HepG2 (cell line): ENCODE data around the gene PPP1R27. TPM values are rescaled to one million over a fixed set of nuclear protein-coding genes. Genes with fewer than 3 reads are reported as not detected.

Experiments
- ATAC-seq: fragments of 200-7000 bp; cut with Tn5 transposase; 3 replicates; pipeline ENCODE4 v1.9.1; 2020; ENCODE audit warnings: mild to moderate bottlenecking, moderate library complexity
- BruUV-seq: library from RNA; stranded (reverse); fragments of 400-500 nt; replicated peaks from 2 replicates; lab custom pipeline; 2021; lab: Mats Ljungman, UMichigan
- CTCF ChIA-PET: fragments of 300-600 bp; formaldehyde crosslinking; extraction: SDS; loops from one replicate; lab custom pipeline; 2021; ENCODE audit warnings: low total read pairs, inconsistent platforms, low intra/inter-chr PET ratio; lab: Yijun Ruan, JAX
- POLR2A ChIA-PET: fragments of 350-600 bp; sonication (Branson Sonifier 250); formaldehyde crosslinking; loops from one replicate; lab custom pipeline; 2020; ENCODE audit warnings: antibody characterized with exemption, inconsistent platforms; lab: Yijun Ruan, JAX
- DNase-seq: peaks from one replicate; pipeline ENCODE4 v3.0.0-alpha.2; 2015; ENCODE audit warnings: low spot score
- FAIRE-seq: peaks from 3 replicates; lab custom pipeline; 2011; peaks lifted over from hg19 to GRCh38; lab: Jason Lieb, UNC
- H2AFZ ChIP-seq: one replicate; pipeline ENCODE4 v1.6.1; 2011; ENCODE audit warnings: low read length, inconsistent platforms
- H3K27ac ChIP-seq: fragments of 300-600 bp; 3 replicates; pipeline ENCODE4 v1.8.0; 2011; ENCODE audit warnings: mixed run types, mild to moderate bottlenecking, mixed read lengths, low read length, inconsistent platforms; ENCODE audit not compliant: insufficient read depth; ENCODE audit errors: extremely low read length
- H3K27me3 ChIP-seq, 2 experiments: fragments of 200-600 bp in 1 of 2; 2 replicates in 1 of 2; 3 replicates in 1 of 2; pipeline versions ENCODE4 v1.6.0 to v1.8.0; 2011; ENCODE audit warnings: low read length in 2 of 2, mild to moderate bottlenecking in 2 of 2, moderate library complexity in 2 of 2, inconsistent platforms in 1 of 2; ENCODE audit not compliant: insufficient read depth in 2 of 2, control insufficient read depth in 1 of 2
- H3K36me3 ChIP-seq, 2 experiments: fragments of 200-600 bp in 1 of 2; replicated peaks in 1 of 2; 2 replicates in 1 of 2; 3 replicates in 1 of 2; pipeline versions ENCODE4 v1.5.1 to v1.8.0; 2011; ENCODE audit warnings: low read length in 2 of 2, inconsistent platforms in 1 of 2; ENCODE audit not compliant: insufficient read depth in 2 of 2, control insufficient read depth in 1 of 2
- H3K4me1 ChIP-seq: 2 replicates; pipeline ENCODE4 v1.5.1; 2012; ENCODE audit warnings: low read length, inconsistent platforms; ENCODE audit not compliant: insufficient read depth
- H3K4me2 ChIP-seq: 2 replicates; pipeline ENCODE4 v1.6.0; 2011; ENCODE audit warnings: low read depth, low read length, inconsistent platforms
- H3K4me3 ChIP-seq, 3 experiments: fragments of 200-600 bp in 1 of 3; sonication (generic), shearing (Covaris generic) in 1 of 3; replicated peaks in 1 of 3; 2 replicates each; pipeline ENCODE4 v1.5.1; 2011 to 2016; ENCODE audit warnings: low read length in 3 of 3, inconsistent platforms in 2 of 3, low read depth in 2 of 3, mild to moderate bottlenecking in 2 of 3, control low read depth in 1 of 3, mixed read lengths in 1 of 3; ENCODE audit not compliant: insufficient read depth in 1 of 3
- H3K79me2 ChIP-seq: one replicate; pipeline ENCODE4 v1.6.1; 2011; ENCODE audit warnings: low read length, inconsistent platforms; ENCODE audit not compliant: insufficient read depth
- H3K9ac ChIP-seq: 2 replicates; pipeline ENCODE4 v1.6.0; 2011; ENCODE audit warnings: mild to moderate bottlenecking, low read depth, low read length, inconsistent platforms; ENCODE audit not compliant: insufficient read depth
- H3K9me3 ChIP-seq: 2 replicates; pipeline ENCODE4 v1.5.1; 2012; ENCODE audit warnings: mild to moderate bottlenecking, low read length
- H4K20me1 ChIP-seq: 2 replicates; pipeline ENCODE4 v1.6.0; 2011; ENCODE audit warnings: inconsistent platforms, mild to moderate bottlenecking, low read length, moderate library complexity; ENCODE audit not compliant: insufficient read depth
- EZH2 ChIP-seq: conservative IDR thresholded peaks from 2 replicates; pipeline ENCODE4 v1.6.1; 2012; ENCODE audit warnings: mild to moderate bottlenecking, low read depth, low read length, moderate library complexity
- HNRNPK ChIP-seq: fragments of 200-400 bp; formaldehyde crosslinking; IDR thresholded peaks from 2 replicates; pipeline ENCODE4 v1.6.1; 2018; ENCODE audit warnings: low read length, low read depth, moderate library complexity, mild to moderate bottlenecking; ENCODE audit not compliant: poor library complexity, severe bottlenecking
- KLF6 ChIP-seq: IDR thresholded peaks from 2 replicates; pipeline ENCODE4 v1.8.0; 2016; ENCODE audit warnings: missing biosample characterization, missing genetic modification reagents
- RFXAP ChIP-seq: sonication (generic); formaldehyde crosslinking; IDR thresholded peaks from 2 replicates; pipeline ENCODE4 v1.4.0; 2020; ENCODE audit warnings: missing genetic modification reagents, borderline replicate concordance
- SAFB2 ChIP-seq: sonication (generic); formaldehyde crosslinking; IDR thresholded peaks from 2 replicates; pipeline ENCODE4 v1.5.1; 2020; ENCODE audit warnings: missing genetic modification reagents, low read depth, mild to moderate bottlenecking, borderline replicate concordance
- SIN3B ChIP-seq: fragments of 150-350 bp; IDR thresholded peaks from 2 replicates; pipeline ENCODE4 v1.6.1; 2014; ENCODE audit warnings: low read length
- ZNF33B ChIP-seq: sonication (generic); formaldehyde crosslinking; IDR thresholded peaks from 2 replicates; pipeline ENCODE4 v1.5.1; 2020; ENCODE audit warnings: mild to moderate bottlenecking, missing genetic modification reagents
- WGBS: methylation state at CpG from one replicate; pipeline ENCODE4 v1.1.6; 2017; ENCODE audit warnings: low lambda C conversion rate; 5-methylcytosine and 5-hydroxymethylcytosine counted together
- in situ Hi-C: cut with HindIII; loops from 2 replicates; pipeline ENCODE4 v1.10.0; 2017; ENCODE audit warnings: low pct_unique_long_range_greater_than_20kb; ENCODE audit not compliant: extremely low pct_ligation_motif_present
- intact Hi-C: fragments of 100-400 bp; cut with micrococcal nuclease; formaldehyde crosslinking; loops from one replicate; pipeline ENCODE4 v1.10.0; 2022; ENCODE audit not compliant: unreplicated experiment
- polyA plus RNA-seq, 8 experiments: library from polyadenylated mRNA; depleted of rRNA in 3 of 8; stranded (reverse) in 7 of 8; unstranded in 1 of 8; fragments of >200 nt; fragmentation: Illumina TruSeq in 4 of 8; extraction: Trizol in 4 of 8; gene quantifications; 2 replicates each; pipeline versions ENCODE4 v1.2.1 to v1.2.3, GENCODE V29; 2011 to 2016; ENCODE audit warnings: low read depth in 4 of 8, missing spikeins in 1 of 8, mixed read lengths in 1 of 8; ENCODE audit not compliant: insufficient read depth in 1 of 8
- total RNA-seq, 5 experiments: library from RNA; depleted of rRNA; stranded (reverse); fragments of >200 nt; fragmentation: Illumina TruSeq; extraction: Trizol; gene quantifications; 2 replicates each; pipeline ENCODE4 v1.2.3, GENCODE V29; 2016; ENCODE audit warnings: low read depth in 1 of 5
- TF ChIP-seq, protein P1 (sequence below), 2 experiments: fragments of 450-650 bp in 1 of 2; sonication (generic) in 1 of 2; formaldehyde crosslinking in 1 of 2; IDR thresholded peaks; 2 replicates each; pipeline versions ENCODE4 v1.6.1 to v1.8.0; 2016 to 2022; ENCODE audit warnings: antibody characterized with exemption in 1 of 2, mild to moderate bottlenecking in 1 of 2, missing genetic modification reagents in 1 of 2

Gene PPP1R27
- total and polyA plus RNA-seq, 2 of the 13 experiments (the other 11 are each of a cell fraction or from before 2014, with no cell fraction given) = 0.17 to 1.00 TPM

DNA sequence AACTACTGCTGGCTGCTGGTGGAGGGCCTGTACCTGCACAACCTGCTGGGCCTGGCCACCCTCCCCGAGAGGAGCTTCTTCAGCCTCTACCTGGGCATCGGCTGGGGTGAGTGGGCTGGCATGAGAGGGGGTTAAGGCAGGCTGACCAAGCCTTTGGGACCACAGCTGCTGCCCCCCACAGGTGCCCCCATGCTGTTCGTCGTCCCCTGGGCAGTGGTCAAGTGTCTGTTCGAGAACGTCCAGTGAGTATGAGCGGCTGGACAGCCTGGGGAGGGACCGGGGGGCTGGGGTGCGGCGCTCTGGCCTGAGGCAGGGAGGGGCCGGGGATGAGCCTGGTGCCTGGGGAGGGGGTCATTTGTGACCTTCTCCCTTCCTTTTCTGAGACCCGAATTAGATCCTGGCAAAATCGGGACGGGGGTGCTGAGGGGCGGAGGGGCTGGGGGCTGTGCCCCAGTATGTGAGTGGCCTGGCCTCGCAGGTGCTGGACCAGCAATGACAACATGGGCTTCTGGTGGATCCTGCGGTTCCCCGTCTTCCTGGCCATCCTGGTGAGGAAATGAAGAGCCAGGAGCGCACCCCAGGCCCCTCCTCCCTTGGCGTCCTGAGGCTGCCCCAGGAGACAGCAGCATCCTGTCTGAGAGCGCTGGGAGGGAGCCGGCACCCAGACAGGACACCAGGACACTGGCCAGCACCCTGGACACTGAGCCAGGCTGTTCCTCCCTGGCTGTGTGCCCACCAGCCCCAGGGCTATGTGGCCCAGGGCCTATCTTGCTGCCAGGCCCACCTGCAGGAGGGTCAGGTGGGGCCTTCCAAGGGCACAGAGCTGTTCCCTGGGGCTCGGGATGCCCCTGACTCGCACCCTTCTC is 22.9 kb downstream of the PPP1R27 start:
- peaks cover 9 to 43% of the 10 kb centered on the region in 2 experiments for H3K27me3 ChIP-seq
- intact Hi-C loops (no loop called here), in situ Hi-C loops (no loop called here)
- H2AFZ ChIP-seq = no peak overlapping the region
- no peak overlapping the region for H3K9ac ChIP-seq
- no peak for TF ChIP-seq RFXAP (CRISPR knock-in tag)
- TF ChIP-seq EZH2 = no peak
- TF ChIP-seq SIN3B = no peak
- no peak for TF ChIP-seq HNRNPK
- TF ChIP-seq, protein P1, sequence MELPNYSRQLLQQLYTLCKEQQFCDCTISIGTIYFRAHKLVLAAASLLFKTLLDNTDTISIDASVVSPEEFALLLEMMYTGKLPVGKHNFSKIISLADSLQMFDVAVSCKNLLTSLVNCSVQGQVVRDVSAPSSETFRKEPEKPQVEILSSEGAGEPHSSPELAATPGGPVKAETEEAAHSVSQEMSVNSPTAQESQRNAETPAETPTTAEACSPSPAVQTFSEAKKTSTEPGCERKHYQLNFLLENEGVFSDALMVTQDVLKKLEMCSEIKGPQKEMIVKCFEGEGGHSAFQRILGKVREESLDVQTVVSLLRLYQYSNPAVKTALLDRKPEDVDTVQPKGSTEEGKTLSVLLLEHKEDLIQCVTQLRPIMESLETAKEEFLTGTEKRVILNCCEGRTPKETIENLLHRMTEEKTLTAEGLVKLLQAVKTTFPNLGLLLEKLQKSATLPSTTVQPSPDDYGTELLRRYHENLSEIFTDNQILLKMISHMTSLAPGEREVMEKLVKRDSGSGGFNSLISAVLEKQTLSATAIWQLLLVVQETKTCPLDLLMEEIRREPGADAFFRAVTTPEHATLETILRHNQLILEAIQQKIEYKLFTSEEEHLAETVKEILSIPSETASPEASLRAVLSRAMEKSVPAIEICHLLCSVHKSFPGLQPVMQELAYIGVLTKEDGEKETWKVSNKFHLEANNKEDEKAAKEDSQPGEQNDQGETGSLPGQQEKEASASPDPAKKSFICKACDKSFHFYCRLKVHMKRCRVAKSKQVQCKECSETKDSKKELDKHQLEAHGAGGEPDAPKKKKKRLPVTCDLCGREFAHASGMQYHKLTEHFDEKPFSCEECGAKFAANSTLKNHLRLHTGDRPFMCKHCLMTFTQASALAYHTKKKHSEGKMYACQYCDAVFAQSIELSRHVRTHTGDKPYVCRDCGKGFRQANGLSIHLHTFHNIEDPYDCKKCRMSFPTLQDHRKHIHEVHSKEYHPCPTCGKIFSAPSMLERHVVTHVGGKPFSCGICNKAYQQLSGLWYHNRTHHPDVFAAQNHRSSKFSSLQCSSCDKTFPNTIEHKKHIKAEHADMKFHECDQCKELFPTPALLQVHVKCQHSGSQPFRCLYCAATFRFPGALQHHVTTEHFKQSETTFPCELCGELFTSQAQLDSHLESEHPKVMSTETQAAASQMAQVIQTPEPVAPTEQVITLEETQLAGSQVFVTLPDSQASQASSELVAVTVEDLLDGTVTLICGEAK (IDR thresholded peaks at IDR 0.05) = no peak
- TF ChIP-seq, protein P1 (CRISPR knock-in tag; IDR thresholded peaks at IDR 0.05) = no peak
- no peak for TF ChIP-seq SAFB2 (CRISPR knock-in tag)
- TF ChIP-seq ZNF33B (CRISPR knock-in tag) = no peak
- no peak for TF ChIP-seq KLF6 (CRISPR knock-in tag)
- no peaks in the 10 kb centered on the region for H3K79me2 ChIP-seq
- ATAC-seq (no peak), DNase-seq (no peak), FAIRE-seq (no peak)
- H4K20me1 ChIP-seq = no peaks in the 10 kb centered on the region
- 54% methylated on average over 15 of the region's 24 CpGs for WGBS
- no peak overlapping the region for H3K4me3 ChIP-seq
- H3K4me2 ChIP-seq = no peak overlapping the region
- H3K4me1 ChIP-seq = peaks cover 33% of the 10 kb centered on the region
- ChIA-PET POLR2A (interaction anchor here (0.7 to 0.9 kb wide), 2 partner anchors 15 to 84 kb away, joined by 3 read pairs; no protein-coding TSS in a partner anchor), CTCF (no interaction called here)
- no peaks in the 10 kb centered on the region for H3K36me3 ChIP-seq
- H3K27ac ChIP-seq = no peak overlapping the region
- no peaks in the 10 kb centered on the region for H3K9me3 ChIP-seq
- no TSS peak for BruUV-seq
